HL-60/S4 treated with phorbol 12-myristate 13-acetate at 8.2 ng/mL for 4 days and 3 days (cell line): ENCODE measurements around the gene TUBGCP3.

ENCODE experiments used
- in situ Hi-C: fragments of 300-500 bp; cut with MboI; formaldehyde crosslinking; loops from 2 replicates; pipeline ENCODE4 v1.15.0; 2022; ENCODE audit warnings: low sequenced_read_pairs

TUBGCP3 gene

DNA sequence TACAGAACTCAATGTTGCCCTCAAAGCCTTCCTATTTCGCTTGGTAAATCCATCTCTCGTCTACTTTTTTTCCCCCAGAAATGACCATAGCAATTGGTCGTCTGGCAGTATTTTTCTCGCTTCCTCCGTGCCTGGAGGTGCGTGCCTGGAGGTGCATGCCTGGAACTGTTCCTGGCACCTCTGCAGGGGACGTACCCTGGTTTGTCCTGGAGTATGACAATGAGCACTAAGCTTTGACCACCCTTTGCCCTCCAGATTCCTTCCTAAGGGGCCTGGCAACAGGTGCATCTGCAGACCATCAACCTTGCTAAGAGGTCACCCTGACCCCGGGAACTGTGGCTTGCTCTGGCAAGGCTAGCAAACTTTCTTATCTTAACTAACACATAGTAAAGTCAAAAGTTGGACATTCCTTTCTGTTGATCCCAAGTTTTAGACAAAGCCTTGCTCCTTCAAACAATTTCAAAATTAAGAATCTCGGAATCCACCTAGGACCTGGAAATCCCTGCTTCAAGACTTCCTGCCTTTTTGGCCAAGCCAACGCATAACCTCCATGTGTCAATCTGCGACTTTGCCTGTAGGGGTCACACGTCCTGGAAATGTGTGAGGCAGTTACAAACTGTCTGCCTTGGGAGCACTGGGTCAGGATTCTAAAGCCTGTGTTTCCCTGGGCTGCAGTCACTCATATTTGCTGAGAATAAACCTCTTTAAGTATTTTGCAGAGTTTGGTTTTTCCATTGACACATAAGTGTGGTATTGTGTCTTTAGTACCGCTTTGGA, 28.8 kb upstream of the TUBGCP3 start:
- in situ Hi-C loops = no loop called here

DNA sequence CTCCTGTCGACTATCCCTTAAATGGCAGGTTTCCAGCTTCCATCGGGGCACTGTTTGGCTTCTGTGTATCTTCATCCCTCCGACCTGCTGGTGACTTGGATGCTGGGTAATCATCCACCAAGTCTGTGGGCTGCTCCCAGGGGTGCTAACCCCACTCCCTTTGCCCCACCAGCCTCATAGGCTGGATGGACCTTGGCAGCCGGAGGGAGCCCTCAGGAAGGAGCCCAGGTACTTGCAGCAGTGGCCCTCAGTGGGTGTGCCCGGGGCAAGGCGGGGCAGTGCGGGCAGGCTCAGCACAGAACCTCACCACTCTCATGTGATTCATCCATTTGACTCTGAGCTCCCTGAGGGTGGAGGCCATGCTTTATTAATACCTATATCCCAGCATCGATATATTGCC, 27.4 kb upstream of the TUBGCP3 start:
- in situ Hi-C loops = no loop called here

DNA sequence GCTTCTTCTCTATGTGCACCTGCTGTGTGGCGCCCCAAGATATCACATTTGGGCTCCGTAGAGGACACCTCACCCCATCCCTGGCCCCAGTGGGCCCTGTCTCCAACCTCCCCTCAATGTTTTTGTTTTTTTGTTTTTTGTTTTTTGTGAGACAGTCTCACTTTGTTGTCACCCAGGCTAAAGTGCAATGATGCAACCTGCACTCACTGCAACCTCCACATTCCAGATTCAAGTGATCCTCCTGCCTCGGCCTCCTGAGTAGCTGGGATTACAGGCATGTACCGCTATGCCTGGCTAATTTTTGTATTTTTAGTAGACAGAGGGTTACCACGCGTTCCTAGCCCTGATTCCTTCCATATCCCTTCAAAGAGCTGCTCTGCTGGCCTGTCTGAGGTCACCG, 26.9 kb upstream of the TUBGCP3 start:
- in situ Hi-C loops = no loop called here

DNA sequence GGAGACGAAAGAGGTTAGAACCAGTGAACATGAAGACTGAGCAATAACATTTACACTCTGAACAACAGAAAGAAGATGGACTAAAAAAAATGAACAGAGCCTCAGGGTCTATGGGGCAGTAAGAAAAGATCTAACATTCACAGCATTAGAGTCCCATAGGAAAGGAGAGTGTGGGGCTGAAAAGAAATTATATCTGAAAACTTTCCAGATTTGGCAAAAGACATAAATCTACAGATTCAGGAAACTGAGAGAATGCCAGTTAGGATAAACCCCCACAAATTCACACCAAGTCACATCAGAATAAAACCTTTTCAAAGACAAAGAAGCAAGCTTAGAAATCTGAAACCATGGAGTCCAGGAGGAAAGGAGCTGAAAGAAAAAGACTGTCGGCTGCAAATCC, 20.3 kb upstream of the TUBGCP3 start:
- in situ Hi-C loops = no loop called here

DNA sequence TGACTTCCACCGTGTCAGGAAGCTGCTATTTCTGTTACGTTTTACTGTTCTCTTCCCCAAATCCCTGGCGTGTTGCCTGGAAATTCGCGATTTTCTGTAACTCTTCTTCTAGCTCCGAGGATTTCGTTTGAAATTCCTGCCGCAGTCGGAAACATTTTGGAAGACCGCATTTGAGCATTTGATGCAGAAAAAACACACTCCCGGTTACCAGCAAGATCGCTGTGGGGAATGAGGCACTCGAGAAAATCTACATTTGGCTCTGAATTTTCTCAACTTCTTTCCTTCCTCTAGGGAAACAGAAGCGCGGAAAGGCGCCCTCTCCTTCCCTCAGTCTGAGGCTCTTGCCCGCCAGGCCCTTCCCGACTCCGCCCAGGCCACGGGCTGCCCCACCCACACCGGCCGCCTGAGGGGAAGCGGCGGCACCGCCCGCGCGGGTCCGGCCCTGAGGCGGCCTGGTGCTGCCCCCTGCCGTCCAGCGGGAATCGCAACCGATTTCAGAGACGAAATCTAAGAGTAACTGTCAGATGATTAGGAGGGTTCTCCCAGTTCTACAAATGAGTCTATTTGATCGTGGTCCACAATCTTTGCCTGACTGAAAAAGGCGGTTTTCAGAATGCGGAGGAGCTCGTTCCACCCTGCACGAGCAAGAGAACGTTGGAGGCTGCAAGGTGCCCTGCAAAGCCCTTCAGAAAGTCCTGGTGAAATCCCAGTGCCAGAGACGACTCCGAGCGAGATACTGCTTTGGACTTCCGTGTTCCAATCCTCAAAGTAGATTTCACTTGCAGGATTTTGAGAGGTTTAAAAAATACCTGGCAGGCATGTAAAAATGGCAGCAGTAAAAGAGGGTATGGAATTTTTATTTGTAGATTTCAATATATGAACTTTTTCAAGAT, 18.4 kb upstream of the TUBGCP3 start:
- in situ Hi-C loops = no loop called here

DNA sequence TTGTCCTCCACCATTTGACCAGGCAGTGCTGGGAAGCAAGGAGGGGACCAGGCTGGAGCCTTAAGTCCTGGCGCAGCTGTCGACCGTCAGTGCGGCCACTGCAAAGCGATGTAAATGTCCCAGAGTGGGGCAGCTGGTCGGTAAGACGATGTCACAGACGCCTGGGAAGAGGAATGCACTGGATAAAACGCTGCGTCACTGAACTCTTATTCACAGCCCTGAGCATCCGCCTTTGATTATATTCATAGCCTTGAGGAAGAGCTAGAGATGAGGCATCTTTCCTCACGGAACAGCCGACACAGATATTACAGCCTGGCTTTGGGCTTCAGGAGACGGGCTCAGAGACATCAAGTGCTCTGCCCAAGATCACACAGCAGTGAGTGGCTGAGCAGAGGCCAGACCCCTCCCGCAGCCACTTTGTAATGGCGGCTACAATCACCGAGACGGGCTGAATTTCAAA, 17.6 kb upstream of the TUBGCP3 start:
- in situ Hi-C loops = no loop called here

DNA sequence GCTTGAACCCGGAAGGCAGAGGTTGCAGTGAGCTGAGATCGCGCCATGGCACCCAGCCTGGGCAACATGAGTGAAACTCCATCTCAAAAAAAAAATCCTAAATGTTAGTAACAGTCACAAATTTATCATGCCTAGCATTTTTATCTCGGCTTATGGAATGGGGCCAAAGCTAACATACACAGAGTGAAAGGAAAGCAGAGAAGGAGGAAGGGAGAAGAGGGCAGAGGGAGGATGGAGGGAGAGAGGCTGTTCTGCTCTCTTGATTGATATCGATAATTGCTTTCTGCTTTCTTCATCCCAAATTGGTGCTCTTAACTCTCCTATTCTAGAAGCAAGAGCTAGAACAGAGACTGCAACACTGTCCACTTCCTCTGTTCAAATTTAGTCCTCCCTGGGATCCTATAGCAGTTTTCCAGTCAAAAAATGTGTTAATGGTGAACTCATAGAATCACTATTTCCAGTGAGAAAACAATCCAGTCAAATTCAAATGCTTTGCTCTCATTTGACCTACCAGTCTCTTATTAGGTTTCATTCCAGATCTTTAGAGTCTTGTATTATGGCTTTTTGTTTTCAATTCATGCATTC, 15.8 kb upstream of the TUBGCP3 start:
- in situ Hi-C loops = no loop called here

DNA sequence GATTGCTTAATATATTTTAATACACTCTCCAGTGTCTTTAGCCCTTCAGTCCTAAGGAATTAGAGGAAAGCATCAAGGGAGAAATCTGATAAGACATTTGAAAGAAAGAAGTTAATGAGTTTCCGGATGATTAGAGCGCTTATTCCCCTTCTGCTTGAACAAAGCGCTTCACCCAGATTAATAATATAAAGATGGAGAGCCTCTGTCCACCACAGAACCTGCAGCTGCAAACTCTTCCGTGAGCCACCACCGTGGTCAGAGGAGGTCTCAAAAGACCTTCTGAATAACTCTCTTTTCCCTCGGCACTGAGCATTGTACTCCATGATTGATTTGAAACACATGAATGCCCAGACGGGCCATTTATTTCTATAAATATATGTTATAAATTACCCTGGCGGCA, 14.2 kb upstream of the TUBGCP3 start:
- in situ Hi-C loops = no loop called here

DNA sequence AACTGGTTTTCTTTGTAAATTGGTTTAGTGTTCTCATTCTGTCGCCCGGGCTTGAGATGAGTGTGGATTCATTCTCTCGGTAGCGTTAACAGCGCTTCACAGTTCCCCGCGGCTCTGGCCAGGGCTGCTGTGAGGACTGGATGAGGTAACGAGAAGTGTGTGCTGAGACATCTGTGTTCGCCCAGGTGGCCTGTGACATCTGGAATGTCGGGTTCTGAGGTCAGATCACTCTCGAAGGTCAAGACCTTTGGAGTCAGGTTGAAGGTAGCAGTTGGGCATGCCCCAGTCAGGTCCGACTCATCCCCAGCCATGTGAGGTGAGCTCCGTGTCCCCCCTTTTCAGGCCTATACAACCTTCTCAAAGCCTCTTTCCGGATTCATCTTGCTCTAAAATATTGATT, 13.4 kb upstream of the TUBGCP3 start:
- in situ Hi-C loops = no loop called here

DNA sequence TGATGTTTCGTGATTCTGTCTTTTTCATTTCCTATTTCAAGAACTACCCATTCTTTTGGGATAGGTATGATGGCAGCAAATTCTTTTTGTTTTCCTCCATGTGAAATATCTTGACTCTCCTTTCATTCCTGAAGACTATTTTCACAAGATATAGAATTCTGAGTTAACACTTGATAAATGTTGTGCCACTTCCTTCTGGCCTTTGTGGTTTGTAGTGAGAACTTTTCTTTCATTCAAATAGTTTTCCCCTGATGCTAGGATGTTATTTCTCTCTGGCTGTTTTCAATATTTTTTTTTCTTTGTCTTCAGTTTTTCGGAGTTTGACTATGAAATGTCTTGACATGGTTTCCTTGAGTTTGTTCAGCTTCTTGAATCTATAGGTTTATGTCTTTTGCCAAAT, 8.3 kb upstream of the TUBGCP3 start:
- in situ Hi-C loops = no loop called here

DNA sequence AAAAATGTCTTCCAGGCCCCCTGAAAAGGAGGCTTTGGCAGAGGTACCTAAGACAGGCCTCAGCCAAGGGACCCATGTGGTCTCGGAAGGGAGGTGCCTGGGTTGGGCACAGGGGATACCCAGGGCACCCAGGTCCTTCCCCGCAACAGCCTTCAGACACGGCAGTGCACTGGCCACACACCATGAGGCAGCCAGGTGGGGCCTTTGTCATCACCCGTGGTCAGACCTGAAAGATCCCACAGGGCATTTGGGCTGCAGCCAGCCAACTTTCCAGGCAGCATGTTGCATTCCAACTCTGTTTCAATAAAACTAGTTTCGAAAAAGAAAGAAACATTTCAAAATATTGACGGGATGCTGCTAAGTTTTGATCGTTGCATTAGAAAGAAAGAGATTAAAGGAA, 4.7 kb upstream of the TUBGCP3 start:
- in situ Hi-C loops = no loop called here

DNA sequence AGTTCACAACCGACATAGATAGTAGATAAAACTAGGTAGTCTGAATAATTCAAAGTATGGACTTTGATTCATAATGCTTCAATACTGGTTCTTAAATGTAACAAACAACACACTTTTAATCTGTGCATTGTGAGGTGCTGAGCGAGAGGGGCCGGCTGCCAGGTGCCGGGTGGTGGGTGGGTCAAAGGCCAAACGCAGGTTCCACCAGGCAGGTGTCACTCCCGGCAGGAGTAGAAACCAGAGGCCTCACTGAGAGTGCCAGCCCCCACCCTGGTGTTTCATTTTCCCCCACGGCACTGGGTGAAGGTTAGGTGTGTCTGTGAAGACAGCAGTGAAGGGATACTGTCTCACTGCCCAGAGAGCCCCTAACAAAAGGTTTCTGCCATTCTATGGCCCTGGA, 4.2 kb upstream of the TUBGCP3 start:
- in situ Hi-C loops = no loop called here

DNA sequence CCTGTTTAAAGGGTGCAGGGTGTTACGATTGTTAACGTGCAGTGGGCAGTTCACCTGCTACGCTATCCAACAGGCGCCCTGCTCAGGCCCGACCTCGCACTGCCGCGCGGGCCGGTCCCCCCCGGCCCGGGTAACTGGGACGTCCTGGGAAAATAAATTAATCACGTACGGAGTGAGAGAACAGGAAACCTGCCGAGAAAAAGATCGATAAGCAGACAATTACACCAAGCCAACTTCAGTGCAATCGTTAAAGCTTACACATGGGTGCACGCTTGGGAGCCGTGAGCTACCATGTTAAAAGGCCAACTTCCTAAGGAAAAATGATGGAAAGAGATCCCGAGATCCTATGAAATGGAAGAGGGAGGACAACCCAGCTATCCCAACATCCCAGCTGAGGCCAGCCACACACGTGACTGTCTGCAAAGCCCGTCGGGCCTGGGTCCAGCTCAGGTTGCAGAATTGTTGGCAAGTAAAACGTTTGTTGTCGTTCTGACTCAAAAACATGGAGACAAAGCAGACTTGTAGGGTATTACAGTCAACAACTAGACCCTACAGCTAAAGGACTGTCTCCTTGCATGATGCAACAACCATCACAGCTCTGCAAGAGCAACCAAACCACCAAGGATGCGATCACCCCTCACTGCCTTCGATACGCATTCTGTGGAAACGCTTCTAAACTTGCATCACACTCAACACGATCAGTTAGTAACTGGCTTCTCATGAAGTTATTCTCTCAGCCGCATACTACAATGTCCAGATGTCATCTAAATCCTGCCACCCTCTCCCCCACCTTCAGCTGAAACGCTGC, 741 bp upstream of the TUBGCP3 start:
- in situ Hi-C loops = no loop called here

DNA sequence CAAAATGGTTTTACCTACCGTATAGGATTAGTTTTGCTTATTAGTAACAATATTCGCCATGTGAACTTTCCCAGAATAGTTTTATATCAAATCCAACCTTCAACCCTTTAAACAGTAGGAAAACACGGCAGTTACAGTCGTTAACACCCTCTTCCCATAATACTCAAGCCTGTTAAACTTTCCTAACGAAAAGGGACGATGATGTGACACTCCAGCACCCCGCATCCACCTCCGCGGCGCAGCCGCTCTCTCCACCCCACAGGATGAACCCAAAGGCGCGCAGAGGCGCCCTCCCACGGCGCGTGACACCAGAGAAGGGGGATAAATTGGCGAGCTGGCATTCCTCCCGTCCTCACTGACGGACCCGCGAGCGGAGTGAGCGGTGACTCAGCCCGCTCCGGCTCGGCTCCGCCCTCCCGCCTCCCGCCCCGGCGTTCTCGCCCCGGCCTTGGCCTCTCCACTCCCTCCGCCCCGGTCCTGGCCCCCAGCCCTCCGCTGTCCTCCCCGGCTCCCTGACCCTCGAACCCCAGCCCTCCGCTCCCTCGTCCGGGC, 665 bp downstream of the TUBGCP3 start:
- in situ Hi-C loops = no loop called here

DNA sequence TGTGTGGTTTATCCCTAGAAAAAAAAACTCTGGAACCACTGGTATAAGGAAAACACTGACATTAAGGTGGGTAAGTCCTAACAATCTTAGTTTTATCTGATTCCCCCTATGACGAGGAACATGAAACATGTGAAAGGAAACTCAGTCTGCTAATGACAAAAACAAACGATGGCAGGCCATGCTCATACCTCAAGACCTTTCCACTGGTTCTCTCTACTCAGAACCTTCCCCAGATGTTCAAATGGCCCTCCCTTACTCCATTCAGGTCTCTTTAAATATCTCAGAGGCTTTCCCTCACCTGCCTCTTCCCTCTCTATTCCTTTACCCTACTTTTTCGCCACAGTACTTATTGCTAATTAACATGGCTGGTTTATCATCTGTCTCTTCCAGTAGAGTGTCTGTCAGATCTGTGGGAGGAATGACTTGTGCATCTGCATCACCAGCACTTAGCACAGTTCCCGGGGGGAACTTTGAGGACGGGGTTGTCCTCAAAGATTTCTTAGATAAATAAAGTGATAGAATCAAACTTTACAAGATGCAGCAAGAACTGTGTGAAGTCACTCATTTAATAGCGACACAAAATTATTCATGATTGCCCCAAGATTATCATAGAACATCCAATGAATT, 1.5 kb downstream of the TUBGCP3 start:
- in situ Hi-C loops = no loop called here

DNA sequence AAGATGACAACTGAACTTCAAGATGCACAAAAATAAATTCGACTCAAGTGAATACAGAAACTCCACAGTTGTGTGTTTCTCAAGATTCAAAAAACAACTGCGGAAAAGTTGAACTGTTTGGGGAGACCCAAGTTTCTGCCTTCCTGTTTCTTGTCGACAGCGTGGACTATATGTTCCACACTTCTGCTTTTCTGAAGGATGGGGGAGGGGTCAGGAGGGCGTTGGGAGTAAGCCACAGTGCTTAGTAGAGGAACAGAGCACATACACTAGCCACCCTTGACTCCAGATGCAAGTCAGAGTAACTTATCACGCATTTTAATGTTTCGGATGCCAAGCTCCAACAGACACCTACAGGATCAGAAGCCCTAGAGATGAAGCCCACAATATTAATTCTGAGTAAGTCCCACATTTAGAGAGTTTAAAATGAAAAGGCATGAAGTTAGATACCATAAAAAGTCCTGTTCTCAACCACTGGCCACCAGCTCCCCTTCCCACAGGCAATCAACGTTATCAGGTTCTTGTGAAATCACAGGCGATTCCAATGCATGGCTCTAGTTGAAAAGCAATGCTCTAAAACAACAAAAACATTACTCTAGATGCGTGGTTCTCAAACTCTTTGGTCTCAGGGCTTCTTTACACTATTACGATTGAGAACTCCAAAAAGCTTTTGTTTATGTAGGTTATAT, 4.2 kb downstream of the TUBGCP3 start:
- in situ Hi-C loops = no loop called here

DNA sequence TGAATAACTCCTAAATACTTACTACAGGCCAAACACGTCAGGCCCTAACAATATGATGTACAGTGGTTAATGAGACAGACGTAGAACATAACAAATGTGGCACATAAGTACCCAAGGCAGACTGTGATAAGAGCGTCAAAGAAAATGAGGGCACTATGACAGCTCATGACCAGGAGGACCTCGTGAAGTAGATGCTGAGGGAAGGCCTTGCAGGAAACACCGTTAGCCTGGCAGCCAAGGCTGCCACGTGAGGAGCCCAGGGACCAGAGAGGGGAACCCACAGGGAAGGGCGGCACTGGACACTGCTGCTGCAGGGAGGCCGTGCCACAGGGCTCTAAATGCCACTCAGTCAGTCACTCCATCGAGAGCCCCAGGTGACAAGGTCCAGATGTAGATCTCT, 5.7 kb downstream of the TUBGCP3 start:
- in situ Hi-C loops = no loop called here

DNA sequence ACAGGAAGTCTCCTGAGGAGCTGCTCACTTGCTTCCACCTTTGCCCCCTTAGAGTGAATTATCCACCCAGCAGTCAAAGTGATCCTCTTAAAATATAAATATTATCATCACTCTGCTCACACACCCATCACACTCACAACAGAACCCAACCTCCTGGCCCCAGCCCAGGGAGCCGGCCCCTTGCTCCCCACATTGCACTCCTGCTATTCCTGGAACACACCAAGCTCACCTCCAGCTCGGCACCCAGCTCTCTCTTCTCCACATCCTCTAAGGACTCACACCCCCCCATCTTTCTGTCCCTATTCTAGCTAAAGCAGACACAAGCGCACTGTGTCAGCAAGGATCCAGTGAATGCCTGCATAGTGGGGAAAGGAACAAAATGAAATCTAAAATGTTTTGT, 7.0 kb downstream of the TUBGCP3 start:
- in situ Hi-C loops = no loop called here

DNA sequence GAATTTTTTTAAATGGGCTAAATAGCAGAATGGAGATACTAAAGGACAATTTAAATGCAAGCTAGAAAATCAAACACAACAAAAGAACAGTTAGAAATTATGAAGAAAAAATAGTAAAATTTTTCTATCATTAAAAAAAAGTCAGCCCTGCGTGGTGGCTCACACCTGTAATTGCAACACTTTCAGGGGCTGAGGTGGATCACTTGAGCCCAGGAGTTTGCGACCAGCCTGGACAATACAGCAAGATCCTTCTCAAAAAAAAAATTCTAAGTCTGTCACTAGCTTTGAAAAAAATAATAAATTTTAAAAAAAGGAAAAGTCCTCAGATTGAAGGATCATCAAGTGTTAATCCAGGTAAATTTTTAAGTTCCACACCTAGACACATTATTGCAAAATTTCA, 7.7 kb downstream of the TUBGCP3 start:
- in situ Hi-C loops = no loop called here
